ENCODE data around the gene ZBTB32. TPM values are rescaled to one million over a fixed set of nuclear protein-coding genes. Genes with fewer than 3 reads are reported as not detected.
A peak's percentile ranks its signal among the peaks of the same experiment; 100 is the strongest.

ZBTB32 gene
- total RNA-seq, 1 donor from 2014 or later: not detected

DNA sequence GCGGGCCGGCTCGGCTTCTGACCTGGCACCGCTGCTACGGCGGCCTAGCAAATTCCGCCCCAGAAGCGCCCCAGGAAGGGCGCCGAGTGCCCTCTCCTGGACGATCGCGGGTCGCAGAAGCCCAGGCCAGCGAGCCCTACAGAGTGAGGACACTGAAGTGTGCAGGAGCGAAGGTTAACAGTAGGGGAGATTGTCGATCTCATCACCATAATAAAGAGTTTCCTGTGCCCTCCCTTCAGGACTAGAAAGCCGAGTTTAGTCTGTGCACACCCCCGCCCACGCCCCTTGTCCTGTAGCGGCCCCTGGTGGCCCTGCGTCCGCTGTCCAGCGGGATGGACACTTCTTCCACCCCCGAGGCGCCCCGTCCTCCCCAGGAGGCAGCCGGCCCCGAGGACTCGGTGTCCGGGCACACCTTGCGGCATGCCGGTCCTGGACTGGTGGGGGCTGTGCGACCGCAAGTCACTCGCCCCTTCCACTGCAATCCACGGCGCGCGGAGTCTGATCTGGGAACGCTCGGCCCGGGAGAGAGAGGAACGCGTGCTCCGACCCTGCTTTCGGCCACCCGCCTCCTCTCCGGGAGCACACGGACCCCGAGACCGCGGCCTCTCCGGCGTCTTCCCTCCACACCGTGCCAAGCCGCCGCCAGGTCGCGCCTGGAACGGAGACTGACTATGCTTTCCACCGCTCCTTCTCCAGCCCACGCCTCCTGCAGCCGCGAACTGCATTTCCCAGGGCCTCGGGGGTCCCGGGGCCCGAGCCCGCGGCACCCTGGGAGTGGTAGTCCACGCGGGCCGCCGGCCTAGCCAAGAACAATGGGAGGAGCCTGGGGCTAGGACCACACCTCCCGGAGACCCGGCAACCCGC, 12.7 kb downstream of the ZBTB32 start:
- H3K4me3 ChIP-seq (ENCODE audit: insufficient read depth, low read depth, low read length): peak overlapping the region; percentile 66
- peak overlapping the region; percentile 79 for H3K9ac ChIP-seq (ENCODE audit: low read length)
- Mint-ChIP-seq H3K36me3 (ENCODE audit: low read depth, unreplicated experiment) (peaks cover 9% of the 10 kb centered on the region), H3K9me3 (ENCODE audit: unreplicated experiment) (no peaks in the 10 kb centered on the region), H3K4me1 (ENCODE audit: low read depth, unreplicated experiment) (peaks cover 6% of the 10 kb centered on the region), H3K27me3 (ENCODE audit: low read depth, unreplicated experiment) (peaks cover 6% of the 10 kb centered on the region), H3K4me3 (ENCODE audit: unreplicated experiment) (peak overlapping the region; percentile 93), H3K27ac (ENCODE audit: unreplicated experiment) (peak overlapping the region; percentile 87)
- peaks cover 18% of the 10 kb centered on the region for H3K4me1 ChIP-seq (ENCODE audit: insufficient read depth, low read length)
- no peaks in the 10 kb centered on the region for H3K36me3 ChIP-seq (ENCODE audit: insufficient read depth, low read length)
- H3K79me2 ChIP-seq (ENCODE audit: insufficient read depth, low read length): peaks cover 35% of the 10 kb centered on the region
- H3K27ac ChIP-seq (ENCODE audit: low read depth, low read length): peak overlapping the region; percentile 58
- no peak for FAIRE-seq
- TF ChIP-seq, protein P1, sequence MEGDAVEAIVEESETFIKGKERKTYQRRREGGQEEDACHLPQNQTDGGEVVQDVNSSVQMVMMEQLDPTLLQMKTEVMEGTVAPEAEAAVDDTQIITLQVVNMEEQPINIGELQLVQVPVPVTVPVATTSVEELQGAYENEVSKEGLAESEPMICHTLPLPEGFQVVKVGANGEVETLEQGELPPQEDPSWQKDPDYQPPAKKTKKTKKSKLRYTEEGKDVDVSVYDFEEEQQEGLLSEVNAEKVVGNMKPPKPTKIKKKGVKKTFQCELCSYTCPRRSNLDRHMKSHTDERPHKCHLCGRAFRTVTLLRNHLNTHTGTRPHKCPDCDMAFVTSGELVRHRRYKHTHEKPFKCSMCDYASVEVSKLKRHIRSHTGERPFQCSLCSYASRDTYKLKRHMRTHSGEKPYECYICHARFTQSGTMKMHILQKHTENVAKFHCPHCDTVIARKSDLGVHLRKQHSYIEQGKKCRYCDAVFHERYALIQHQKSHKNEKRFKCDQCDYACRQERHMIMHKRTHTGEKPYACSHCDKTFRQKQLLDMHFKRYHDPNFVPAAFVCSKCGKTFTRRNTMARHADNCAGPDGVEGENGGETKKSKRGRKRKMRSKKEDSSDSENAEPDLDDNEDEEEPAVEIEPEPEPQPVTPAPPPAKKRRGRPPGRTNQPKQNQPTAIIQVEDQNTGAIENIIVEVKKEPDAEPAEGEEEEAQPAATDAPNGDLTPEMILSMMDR (IDR thresholded peaks at IDR 0.05; ENCODE audit: insufficient read depth, low read depth, low read length): peak; percentile 75
- no peak for TF ChIP-seq EZH2 (IDR thresholded peaks at IDR 0.05; ENCODE audit: insufficient read depth, low read length)
- peaks cover 2% of the 10 kb centered on the region for H3K27me3 ChIP-seq (ENCODE audit: insufficient read depth, low read length)
- H2AFZ ChIP-seq (ENCODE audit: low read depth, low read length): peak overlapping the region; percentile 98
- peak overlapping the region; percentile 91 for H3K4me2 ChIP-seq (ENCODE audit: low read length)
- peaks cover 34% of the 10 kb centered on the region for H4K20me1 ChIP-seq (ENCODE audit: insufficient read depth, low read length)
- peak; percentile 87 for DNase-seq (ENCODE audit: low read depth)
- no peaks in the 10 kb centered on the region for H3K9me3 ChIP-seq (ENCODE audit: insufficient read depth, low read depth, low read length)

DNA sequence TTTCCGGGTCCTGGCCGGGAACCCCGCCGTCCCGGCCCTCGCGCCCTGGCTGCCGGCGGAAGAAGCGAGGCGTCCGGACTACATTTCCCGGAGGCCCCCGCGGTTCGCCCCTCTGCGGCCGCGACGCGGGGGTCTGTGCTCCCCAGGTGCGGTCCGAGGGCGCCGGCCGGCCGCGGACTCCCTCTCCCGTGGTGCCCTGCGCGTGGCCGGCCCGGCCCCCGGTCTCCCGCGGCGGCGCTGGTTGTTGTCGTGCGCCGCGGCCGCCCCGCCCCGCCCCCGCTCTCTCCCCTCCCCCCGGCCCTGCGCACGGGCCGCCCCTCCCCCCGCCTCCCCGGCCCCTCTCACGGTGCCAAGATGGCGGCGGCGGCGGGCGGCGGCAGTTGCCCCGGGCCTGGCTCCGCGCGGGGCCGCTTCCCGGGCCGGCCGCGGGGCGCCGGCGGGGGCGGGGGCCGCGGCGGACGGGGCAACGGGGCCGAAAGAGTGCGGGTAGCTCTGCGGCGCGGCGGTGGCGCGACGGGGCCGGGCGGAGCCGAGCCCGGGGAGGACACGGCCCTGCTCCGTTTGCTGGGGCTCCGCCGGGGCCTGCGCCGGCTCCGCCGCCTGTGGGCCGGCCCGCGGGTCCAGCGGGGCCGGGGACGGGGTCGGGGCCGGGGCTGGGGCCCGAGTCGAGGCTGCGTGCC, 13.4 kb downstream of the ZBTB32 start, which contains the start of gene KMT2B:
Gene KMT2B, plus strand, starts transcription at position 339 of the 680 bp plus-strand sequence. Its CDS starts 16 bp downstream, at position 355.
- H3K27me3 Mint-ChIP-seq (ENCODE audit: low read depth, unreplicated experiment): peaks cover 5% of the 10 kb centered on the region
- peak within 1 kb of the TSS; percentile 87 for H3K27ac Mint-ChIP-seq (ENCODE audit: unreplicated experiment)
- H3K36me3 Mint-ChIP-seq (ENCODE audit: low read depth, unreplicated experiment): peaks cover 9% of the 10 kb centered on the region
- H3K27me3 ChIP-seq (ENCODE audit: insufficient read depth, low read length): peaks cover 2% of the 10 kb centered on the region
- H3K9me3 ChIP-seq (ENCODE audit: insufficient read depth, low read depth, low read length): no peaks in the 10 kb centered on the region
- H3K4me2 ChIP-seq (ENCODE audit: low read length): peak within 1 kb of the TSS; percentile 97
- FAIRE-seq: no peak
- TF ChIP-seq, protein P1 (IDR thresholded peaks at IDR 0.05; ENCODE audit: insufficient read depth, low read depth, low read length): no peak
- TF ChIP-seq EZH2 (IDR thresholded peaks at IDR 0.05; ENCODE audit: insufficient read depth, low read length): no peak
- peak within 1 kb of the TSS; percentile 98 for H2AFZ ChIP-seq (ENCODE audit: low read depth, low read length)
- no peaks in the 10 kb centered on the region for H3K9me3 Mint-ChIP-seq (ENCODE audit: unreplicated experiment)
- peaks cover 41% of the 10 kb centered on the region for H3K79me2 ChIP-seq (ENCODE audit: insufficient read depth, low read length)
- peaks cover 18% of the 10 kb centered on the region for H3K4me1 ChIP-seq (ENCODE audit: insufficient read depth, low read length)
- H3K27ac ChIP-seq (ENCODE audit: low read depth, low read length): peak within 1 kb of the TSS; percentile 58
- H3K4me3 Mint-ChIP-seq (ENCODE audit: unreplicated experiment): peak within 1 kb of the TSS; percentile 93
- H3K9ac ChIP-seq (ENCODE audit: low read length): peak within 1 kb of the TSS; percentile 87
- H3K4me3 ChIP-seq (ENCODE audit: insufficient read depth, low read depth, low read length): peak within 1 kb of the TSS; percentile 69
- H3K36me3 ChIP-seq (ENCODE audit: insufficient read depth, low read length): no peaks in the 10 kb centered on the region
- no peak for DNase-seq (ENCODE audit: low read depth)
- peaks cover 6% of the 10 kb centered on the region for H3K4me1 Mint-ChIP-seq (ENCODE audit: low read depth, unreplicated experiment)
- peaks cover 41% of the 10 kb centered on the region for H4K20me1 ChIP-seq (ENCODE audit: insufficient read depth, low read length)
